SW 1271 (cell line): ENCODE results near the gene NOP10.

ENCODE experiments used
- DNase-seq, 2 experiments: peaks; one replicate each; lab custom pipeline; 2025; lab: John Stamatoyannopoulos, UW

NOP10 gene

DNA sequence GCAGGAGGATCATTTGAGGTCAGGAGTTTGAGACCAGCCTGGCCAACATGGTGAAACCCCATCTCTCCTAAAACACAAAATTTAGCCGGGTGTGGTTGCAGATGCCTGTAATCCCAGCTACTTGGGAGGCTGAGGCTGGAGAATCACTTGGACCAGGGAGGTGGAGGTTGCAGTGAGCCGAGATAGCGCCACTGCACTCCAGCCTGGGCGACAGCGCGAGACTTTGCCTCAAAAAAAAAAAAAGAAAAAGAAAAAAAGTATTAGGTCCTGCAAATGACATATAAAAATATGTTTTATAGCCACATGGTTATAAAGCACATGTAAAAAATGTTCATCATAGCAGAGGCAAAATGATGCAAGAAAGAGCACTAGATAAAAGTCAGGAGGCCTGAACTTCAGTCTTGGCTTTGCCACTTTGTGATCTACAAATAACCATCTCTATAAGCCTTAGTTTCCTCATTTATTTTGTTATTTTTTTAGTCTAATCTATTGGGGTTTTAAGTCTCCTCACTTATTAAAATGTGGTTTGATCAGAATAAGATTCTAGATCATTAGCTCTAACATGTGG, 10.3 kb downstream of the NOP10 start:
- no peak for DNase-seq

DNA sequence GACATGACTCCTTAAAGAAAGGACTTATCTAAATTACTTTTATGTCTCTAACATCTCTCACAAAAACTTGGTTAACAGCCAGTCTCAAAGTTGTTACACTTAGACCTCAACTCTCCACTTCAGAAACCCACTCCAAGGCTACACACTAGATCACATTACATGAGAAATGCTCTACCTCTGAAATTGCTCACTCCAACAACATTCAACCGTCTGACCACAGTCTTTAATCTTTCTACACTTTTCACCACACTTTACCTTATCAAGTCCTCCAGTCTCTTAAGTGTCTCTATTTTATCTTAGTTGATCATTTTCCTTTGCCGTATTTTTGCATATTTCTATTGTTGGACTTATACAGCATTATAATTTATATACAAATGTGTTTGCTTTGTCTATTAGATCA, 11.1 kb downstream of the NOP10 start:
- no peak for DNase-seq

DNA sequence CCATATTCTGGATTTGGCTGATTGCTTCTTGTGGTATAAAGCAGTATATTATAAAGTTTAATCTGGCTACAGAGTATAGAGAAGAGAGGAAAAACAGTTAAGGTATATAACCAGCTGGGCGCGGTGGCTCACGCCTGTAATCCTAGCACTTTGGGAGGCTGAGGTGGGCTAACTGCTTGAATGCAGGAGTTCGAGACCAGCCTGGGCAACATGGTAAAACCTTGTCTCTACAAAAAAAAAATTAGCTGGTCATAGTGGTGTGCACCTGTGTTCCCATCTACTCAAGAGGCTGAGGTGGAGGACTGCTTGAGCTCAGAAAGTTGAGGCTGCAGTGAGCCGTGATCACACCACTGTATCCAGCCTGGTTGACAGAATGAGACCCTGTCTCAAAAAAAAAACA, 12.7 kb downstream of the NOP10 start:
- DNase-seq = no peak

DNA sequence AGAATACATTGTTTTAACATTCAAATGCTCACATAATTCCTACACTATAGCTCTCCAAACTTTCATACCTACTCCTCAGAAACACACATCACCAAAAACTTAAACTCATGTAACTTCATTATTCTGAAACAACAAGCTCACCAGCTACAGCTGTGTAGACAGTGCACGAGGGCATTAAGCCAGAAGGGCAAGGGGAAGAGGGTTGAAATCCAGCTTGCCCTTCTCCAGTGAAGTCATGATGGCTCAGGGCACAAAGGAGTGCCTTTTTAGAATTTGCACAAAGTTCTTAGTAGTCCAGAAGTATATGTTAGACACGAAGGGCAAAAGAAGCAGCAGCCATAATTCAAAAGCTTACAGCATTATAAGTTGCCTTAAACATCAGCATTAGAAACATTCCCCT, 13.9 kb downstream of the NOP10 start:
- no peak for DNase-seq

DNA sequence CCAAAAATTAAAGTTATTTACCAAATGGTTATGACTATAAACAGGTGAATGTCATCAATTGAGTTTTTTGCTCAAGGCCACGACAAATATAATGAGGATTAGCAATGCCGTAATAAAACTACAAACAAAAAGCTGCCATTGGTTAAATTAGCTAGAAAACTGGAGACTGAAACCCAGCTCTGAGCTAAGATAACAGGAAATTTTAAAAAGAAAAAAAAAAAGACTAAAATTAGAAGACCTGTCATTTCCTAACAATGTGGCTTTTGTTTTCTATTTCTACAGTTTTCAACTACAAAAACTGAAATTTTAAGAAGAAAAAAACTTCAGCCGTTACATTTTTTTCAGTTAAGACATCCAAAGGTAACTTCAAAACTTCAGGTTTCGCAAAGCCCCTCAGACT, 15.0 kb downstream of the NOP10 start:
- no peak for DNase-seq

DNA sequence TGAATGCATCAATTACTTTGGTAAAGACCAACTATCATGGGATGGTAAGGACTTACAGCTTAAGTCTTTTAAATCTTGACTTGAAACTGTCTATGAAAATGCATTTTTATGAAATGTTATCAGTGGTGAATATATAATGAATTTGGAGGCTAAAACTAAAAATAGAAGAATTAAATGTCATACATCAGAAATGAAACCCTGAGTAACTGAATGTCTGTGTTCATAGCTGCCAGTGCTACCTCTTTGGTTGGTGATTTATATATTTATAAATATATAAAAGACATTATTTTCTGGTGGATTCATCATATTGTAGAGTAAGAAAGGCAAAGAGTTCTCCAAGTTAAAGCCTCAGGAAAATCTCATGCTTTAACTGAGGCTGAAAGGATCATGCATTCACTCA, 17.6 kb downstream of the NOP10 start:
- DNase-seq = no peak

DNA sequence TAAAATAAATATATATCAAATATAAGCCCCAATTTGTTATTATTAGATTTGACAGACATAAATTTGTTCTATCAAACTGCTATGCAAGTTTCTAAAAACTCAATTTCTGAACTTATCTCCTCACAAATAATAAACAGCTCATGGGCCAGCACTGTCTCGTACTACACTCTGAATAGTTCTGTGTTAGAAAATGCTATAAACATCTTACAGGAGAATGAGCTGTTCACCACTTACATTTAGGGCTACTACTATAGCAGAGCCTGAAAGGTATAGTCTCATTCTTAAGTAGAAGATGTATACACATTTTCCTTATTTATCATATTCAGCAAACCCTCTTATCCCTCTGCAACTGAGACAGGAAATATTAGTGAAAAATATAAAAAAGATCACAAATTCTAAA, 18.0 kb downstream of the NOP10 start:
- DNase-seq = no peak

DNA sequence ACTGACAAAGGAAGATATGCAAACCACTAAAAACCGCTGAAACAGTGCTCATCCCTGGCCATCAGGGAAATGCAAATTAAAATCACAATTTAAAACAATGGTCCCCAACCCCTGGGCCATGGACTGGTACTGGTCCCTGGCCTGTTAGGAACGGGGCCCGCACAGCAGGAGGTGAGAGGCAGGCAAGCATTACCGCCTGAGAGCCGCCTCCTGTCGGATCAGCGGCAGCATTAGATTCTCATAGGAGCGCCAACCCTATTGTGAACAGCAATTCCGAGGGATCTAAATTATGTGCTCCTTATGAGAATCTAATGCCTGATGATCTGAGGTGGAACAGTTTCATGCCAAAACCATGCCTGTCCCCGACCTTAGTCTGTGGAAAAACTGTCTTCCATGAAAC, 19.7 kb downstream of the NOP10 start:
- DNase-seq = no peak

DNA sequence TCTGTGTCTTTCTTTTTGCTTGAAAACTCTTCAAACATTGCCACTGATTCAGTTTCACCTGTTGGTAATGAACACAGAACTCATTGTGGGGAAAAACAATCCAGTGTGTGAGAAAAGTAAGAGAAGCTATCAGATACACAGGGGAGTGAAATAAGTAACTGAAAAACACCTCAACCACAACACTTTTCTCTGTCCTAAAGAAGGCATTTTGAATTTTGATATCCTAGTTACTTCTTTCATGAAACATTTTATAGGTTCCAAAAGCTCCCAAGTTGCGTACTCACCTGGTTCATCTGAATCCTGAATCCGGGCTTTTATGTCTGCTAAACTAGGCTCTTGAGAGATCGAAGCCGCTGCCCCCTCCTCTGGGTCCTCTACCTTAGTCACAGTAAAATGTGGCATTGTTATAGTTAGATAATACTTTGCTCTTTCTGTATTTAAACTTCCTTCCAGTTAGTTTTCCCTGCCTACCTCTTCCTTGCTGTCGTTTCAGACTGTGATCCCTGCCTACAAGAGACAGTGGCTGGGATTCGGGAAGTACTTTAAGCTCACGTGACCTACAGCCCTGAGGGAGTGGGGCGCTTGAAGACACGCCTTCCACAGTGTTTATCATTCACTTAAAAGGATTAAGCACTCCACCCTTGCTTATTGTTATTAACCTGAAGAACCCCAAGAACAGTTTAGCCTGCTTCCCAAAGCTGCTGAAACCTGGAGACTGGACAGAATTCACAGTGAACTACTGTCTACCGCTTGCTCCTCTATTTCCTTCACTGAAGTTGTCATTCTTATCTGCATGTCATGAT, 24.5 kb downstream of the NOP10 start:
- no peak for DNase-seq

DNA sequence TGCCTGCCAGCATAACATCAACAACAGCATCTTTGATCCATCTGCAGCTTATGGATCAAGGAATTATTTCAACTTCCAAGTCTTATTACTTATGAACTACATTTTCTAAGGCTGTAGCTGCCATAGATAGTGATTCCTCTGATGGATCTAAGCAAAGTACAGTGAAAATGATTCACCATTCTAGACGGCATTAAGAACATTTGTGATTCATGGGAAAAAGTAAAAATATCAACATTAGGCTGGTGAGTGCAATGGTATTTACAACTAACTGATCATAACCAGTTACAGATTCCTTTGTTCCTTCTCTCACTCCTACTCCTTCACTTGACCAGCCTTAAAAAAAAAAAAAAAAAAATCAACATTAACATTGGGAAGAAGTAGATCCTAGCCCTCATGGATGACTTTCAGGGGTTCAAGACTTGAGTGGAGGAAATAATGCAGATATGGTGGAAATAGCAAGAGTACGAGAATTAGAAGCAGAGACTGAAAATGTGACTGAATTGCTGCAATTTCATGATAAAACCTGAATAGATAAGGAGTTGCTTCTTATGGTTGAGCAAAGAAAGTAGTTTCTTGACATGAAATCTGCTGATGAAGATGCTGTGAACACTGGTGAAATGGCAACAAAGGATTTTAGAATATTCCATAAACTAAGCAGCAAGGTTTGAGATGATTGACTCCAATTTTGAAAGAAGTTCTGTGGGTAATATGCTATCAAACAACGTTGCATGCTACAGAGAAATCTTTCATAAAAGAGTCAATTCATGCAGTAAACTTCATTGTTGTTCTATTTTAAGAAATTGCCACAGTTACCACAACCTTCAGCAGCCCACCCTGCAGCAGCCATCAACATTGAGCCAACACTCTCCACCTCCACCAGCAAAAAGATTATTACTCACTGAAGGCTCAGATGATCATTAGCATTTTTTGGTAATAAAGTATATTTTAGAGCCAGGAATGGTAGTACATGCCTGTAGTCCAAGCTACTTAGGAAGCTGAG, 28.1 kb downstream of the NOP10 start:
- no peak for DNase-seq

DNA sequence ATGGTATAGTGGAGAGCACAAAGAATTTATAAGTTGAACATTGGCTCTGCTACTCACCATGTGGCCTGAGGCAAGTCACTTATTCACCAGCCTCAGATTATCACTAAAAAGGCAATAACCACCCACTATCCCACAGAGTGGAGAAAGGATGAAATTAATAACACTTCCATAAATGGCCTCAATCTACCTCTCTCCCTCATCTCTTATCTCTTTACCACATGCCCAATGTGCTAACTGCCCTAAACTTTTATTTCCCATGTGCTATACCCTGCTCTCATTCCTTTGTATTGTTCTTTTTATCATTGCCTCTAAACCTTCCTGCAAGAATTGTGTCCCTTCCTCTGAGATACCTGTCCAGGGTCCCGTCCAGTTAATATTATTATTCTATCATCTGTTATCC, 31.4 kb downstream of the NOP10 start:
- no peak for DNase-seq

DNA sequence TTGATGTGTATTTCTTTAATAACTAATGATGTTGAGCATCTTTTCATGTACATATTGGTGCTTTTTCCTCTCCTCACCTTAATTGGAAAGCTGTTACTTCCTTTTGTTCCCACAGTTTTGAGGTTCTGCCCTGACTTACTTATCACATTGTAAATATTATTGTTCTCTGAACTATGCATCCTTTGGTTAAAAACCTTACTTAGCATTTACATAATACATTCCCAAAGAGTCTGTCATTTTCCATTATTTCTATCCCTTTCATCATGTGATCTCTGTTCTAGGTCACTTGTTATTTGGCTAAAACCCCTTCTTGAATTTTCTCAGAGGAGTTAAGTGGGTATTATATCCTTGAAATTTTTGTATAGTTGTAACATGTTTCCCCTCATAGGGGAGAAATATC, 38.3 kb downstream of the NOP10 start:
- no peak for DNase-seq

DNA sequence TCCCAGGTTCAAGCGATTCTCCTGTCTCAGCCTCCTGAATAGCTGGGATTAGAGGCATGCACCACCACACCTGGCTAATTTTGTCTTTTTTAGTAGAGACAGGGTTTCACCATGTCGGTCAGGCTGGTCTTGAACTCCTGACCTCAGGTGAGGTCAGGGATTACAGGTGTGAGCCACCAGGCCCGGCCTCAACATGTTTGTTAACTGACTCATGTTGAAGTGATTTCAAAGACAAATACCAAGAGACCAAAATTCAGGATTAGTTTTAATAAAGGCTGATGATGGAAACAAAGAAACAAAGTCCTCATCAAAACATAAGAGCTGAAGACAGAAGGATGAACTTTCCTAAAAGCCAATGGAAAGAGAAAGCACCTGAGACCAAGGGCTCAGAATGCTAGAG, 41.9 kb downstream of the NOP10 start:
- DNase-seq = no peak

DNA sequence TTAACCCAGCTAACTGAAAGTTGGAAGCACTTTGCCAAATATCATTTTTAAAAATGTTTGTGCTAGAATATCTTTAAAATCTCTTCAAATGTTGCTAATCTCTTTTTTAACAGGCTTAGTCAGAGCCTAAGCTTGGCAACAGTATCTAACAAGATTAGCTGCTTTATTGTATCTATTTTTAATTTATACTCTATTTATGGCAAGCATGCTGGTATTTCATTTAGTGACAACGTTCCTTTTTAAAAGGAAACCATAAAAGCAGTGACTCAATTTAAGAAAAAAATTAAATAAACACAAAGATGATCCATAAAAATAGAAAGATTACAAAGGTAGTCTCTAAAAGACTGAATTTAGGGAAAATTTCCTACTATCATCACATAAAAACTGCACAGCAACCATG, 45.9 kb downstream of the NOP10 start:
- no peak for DNase-seq

DNA sequence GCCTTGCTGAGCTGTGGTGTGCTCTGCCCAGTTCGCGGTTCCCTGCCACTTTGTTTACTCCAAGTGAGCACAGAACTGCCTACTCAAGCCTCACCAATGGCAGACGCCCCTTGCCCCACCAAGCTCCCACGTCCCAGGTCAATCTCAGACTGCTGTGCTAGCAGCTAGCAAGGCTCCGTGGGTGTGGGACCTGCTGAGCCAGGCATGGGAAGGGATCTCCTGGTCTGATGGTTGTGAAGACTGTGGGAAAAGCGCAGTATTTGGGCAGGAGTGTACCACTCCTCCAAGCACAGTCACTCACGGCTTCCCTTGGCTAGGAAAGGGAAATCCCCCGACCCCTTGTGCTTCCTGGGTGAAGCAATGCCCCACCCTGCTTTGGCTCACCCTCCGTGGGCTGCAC, 50.3 kb downstream of the NOP10 start:
- no peak for DNase-seq
